DOHH2 (cell line): ENCODE data around the gene PTGER2.

Source experiments
- EZH2phosphoT487 ChIP-seq: fragments of 200-600 bp; sonication (generic); IDR thresholded peaks from 2 replicates; pipeline ENCODE4 v1.6.1; 2017; ENCODE audit warnings: borderline replicate concordance, mild to moderate bottlenecking, antibody characterized with exemption, low read length, moderate library complexity, mixed read lengths
- TF ChIP-seq, protein P1 (sequence below): fragments of 200-600 bp; sonication (generic); IDR thresholded peaks from one replicate; pipeline ENCODE4 v1.5.1; 2014; ENCODE audit warnings: antibody characterized with exemption, mild to moderate bottlenecking, low read depth, low read length; ENCODE audit not compliant: poor library complexity, severe bottlenecking

DNA sequence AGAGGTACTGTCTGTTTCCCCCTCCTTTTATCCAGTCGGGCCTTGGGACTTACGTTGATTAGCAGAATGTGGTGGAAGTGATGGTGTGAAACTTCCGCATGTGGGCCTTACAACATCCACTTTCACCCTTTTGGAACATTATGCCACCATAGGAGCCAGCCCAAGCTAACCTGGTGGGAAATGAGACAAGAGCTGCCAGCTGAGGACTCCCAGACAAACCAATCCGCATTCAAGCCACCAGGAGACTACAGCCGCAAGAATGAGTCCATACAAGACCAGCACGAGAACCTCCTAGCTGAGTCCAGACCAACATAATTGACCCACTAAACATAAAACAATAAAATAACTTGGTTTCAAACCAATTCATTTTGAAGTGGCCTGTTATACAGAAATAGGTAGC lies 9.1 kb upstream of the PTGER2 start:
- TF ChIP-seq, protein P1, sequence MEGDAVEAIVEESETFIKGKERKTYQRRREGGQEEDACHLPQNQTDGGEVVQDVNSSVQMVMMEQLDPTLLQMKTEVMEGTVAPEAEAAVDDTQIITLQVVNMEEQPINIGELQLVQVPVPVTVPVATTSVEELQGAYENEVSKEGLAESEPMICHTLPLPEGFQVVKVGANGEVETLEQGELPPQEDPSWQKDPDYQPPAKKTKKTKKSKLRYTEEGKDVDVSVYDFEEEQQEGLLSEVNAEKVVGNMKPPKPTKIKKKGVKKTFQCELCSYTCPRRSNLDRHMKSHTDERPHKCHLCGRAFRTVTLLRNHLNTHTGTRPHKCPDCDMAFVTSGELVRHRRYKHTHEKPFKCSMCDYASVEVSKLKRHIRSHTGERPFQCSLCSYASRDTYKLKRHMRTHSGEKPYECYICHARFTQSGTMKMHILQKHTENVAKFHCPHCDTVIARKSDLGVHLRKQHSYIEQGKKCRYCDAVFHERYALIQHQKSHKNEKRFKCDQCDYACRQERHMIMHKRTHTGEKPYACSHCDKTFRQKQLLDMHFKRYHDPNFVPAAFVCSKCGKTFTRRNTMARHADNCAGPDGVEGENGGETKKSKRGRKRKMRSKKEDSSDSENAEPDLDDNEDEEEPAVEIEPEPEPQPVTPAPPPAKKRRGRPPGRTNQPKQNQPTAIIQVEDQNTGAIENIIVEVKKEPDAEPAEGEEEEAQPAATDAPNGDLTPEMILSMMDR = no peak
- TF ChIP-seq EZH2phosphoT487 = no peak
